Activated CD4-positive, alpha-beta T cell treated with anti-CD3 and anti-CD28 coated beads for 1 hour (primary cell): ENCODE data around the gene TOMM40L.

Experiments
- DNase-seq: peaks from one replicate; pipeline ENCODE4 v3.0.0-alpha.2; 2020

TOMM40L gene

GRCh38 chr1:161197560-161198193 is 28.2 kb upstream of the TOMM40L start:
- DNase-seq: no peak

GRCh38 chr1:161198194-161198896 is 27.5 kb upstream of the TOMM40L start:
- no peak for DNase-seq

- DNase-seq: no peak
Observed at GRCh38 chr1:161198897-161199431, 26.9 kb upstream of the TOMM40L start, which contains the start of gene ADAMTS4. ADAMTS4 (minus strand) TSS chr1:161199054; CDS start chr1:161198627, 427 bp downstream.

GRCh38 chr1:161199506-161200139 is 26.2 kb upstream of the TOMM40L start:
- DNase-seq: no peak

- no peak for DNase-seq
Observed at GRCh38 chr1:161200421-161200991, 25.4 kb upstream of the TOMM40L start.

GRCh38 chr1:161200992-161201835 is 24.6 kb upstream of the TOMM40L start:
- DNase-seq: no peak

GRCh38 chr1:161201836-161202712 is 23.8 kb upstream of the TOMM40L start, which contains the start of gene NDUFS2:
NDUFS2 (plus strand) TSS chr1:161202367; CDS start chr1:161202386, 19 bp downstream.
- DNase-seq: peak; percentile 92

- no peak for DNase-seq
Observed at GRCh38 chr1:161206411-161207140, 19.3 kb upstream of the TOMM40L start.

- DNase-seq: no peak
Observed at GRCh38 chr1:161207173-161207572, 18.7 kb upstream of the TOMM40L start.

- DNase-seq: peak; percentile 54
Observed at GRCh38 chr1:161209790-161210409, 16.0 kb upstream of the TOMM40L start.

GRCh38 chr1:161214369-161214768 is 11.5 kb upstream of the TOMM40L start:
- DNase-seq: no peak

GRCh38 chr1:161215076-161215475 is 10.8 kb upstream of the TOMM40L start, which contains the start of gene FCER1G:
FCER1G (plus strand) TSS chr1:161215295; CDS start chr1:161215322, 27 bp downstream.
- DNase-seq: no peak

- DNase-seq: no peak
Observed at GRCh38 chr1:161216945-161217712, 8.7 kb upstream of the TOMM40L start.

GRCh38 chr1:161217831-161218230 is 8.0 kb upstream of the TOMM40L start:
- DNase-seq: no peak

- no peak for DNase-seq
Observed at GRCh38 chr1:161218301-161219077, 7.4 kb upstream of the TOMM40L start.

GRCh38 chr1:161219078-161219892 is 6.6 kb upstream of the TOMM40L start:
- DNase-seq: no peak

- no peak for DNase-seq
Observed at GRCh38 chr1:161220002-161220401, 5.9 kb upstream of the TOMM40L start.
